IMR-90 (cell line): ENCODE measurements around the gene PNPLA1. TPM values are rescaled to one million over a fixed set of nuclear protein-coding genes. Genes with fewer than 3 reads are reported as not detected.

ENCODE experiments used
- ATAC-seq: fragments of 200-7000 bp; cut with Tn5 transposase; 2 replicates; pipeline ENCODE4 v1.9.1; 2020; ENCODE audit warnings: low read depth, mild to moderate bottlenecking, moderate library complexity
- BruUV-seq: library from RNA; stranded (reverse); fragments of 400-500 nt; replicated peaks from 2 replicates; lab custom pipeline; 2021; lab: Mats Ljungman, UMichigan
- CTCF ChIA-PET: fragments of 300-600 bp; formaldehyde crosslinking; extraction: SDS; loops from one replicate; lab custom pipeline; 2021; ENCODE audit warnings: antibody characterized with exemption; lab: Yijun Ruan, JAX
- POLR2A ChIA-PET: fragments of 300-600 bp; sonication (Branson Sonifier 250); formaldehyde crosslinking; loops from one replicate; lab custom pipeline; 2022; ENCODE audit warnings: antibody characterized with exemption; ENCODE audit not compliant: unreplicated experiment; lab: Charles Lee
- DNase-seq: peaks from one replicate; pipeline ENCODE4 v3.0.0; 2013
- H2AFZ ChIP-seq: replicated peaks from 2 replicates; pipeline ENCODE3; 2013; ENCODE audit warnings: low read length, mild to moderate bottlenecking; ENCODE audit not compliant: poor library complexity
- H2AK5ac ChIP-seq: 2 replicates; pipeline ENCODE4 v1.6.1; 2013; ENCODE audit warnings: low read depth, low read length, inconsistent platforms
- H2AK9ac ChIP-seq: replicated peaks from 2 replicates; pipeline ENCODE3; 2013; ENCODE audit warnings: mild to moderate bottlenecking, low read depth, low read length, moderate library complexity; ENCODE audit not compliant: poor library complexity
- H2BK120ac ChIP-seq: 2 replicates; pipeline ENCODE4 v1.6.1; 2013; ENCODE audit warnings: low read depth, low read length, inconsistent platforms
- H2BK15ac ChIP-seq: 3 replicates; pipeline ENCODE4 v1.6.1; 2013; ENCODE audit warnings: low read depth, low read length, inconsistent platforms
- H2BK20ac ChIP-seq: 2 replicates; pipeline ENCODE4 v1.6.1; 2013; ENCODE audit warnings: low read depth, mild to moderate bottlenecking, inconsistent platforms, low read length, moderate library complexity
- H2BK5ac ChIP-seq: 2 replicates; pipeline ENCODE4 v1.6.1; 2013; ENCODE audit warnings: mild to moderate bottlenecking, low read depth, low read length, inconsistent platforms; ENCODE audit not compliant: poor library complexity, severe bottlenecking
- H3K14ac ChIP-seq: replicated peaks from 2 replicates; pipeline ENCODE4 v1.6.1; 2013; ENCODE audit warnings: low read depth, low read length, inconsistent platforms
- H3K18ac ChIP-seq: 2 replicates; pipeline ENCODE4 v1.6.1; 2013; ENCODE audit warnings: low read depth, low read length, control low read depth
- H3K23ac ChIP-seq: 2 replicates; pipeline ENCODE4 v1.6.1; 2013; ENCODE audit warnings: low read depth, low read length, inconsistent platforms
- H3K27ac ChIP-seq: 2 replicates; pipeline ENCODE4 v1.5.1; 2013; ENCODE audit warnings: mild to moderate bottlenecking, control low read depth, low read length; ENCODE audit not compliant: insufficient read depth
- H3K27me3 ChIP-seq: 2 replicates; pipeline ENCODE4 v1.6.1; 2013; ENCODE audit warnings: low read length; ENCODE audit not compliant: control insufficient read depth, insufficient read depth
- H3K36me3 ChIP-seq: 2 replicates; pipeline ENCODE4 v1.6.1; 2013; ENCODE audit warnings: low read length, mixed read lengths; ENCODE audit not compliant: control insufficient read depth, insufficient read depth
- H3K4ac ChIP-seq: 2 replicates; pipeline ENCODE4 v1.6.1; 2013; ENCODE audit warnings: low read depth, low read length, inconsistent platforms
- H3K4me1 ChIP-seq: 2 replicates; pipeline ENCODE4 v1.6.1; 2013; ENCODE audit warnings: low read length, mixed read lengths; ENCODE audit not compliant: control insufficient read depth, insufficient read depth
- H3K4me2 ChIP-seq: 2 replicates; pipeline ENCODE4 v1.6.1; 2013; ENCODE audit warnings: low read depth, mild to moderate bottlenecking, control low read depth, low read length, moderate library complexity
- H3K4me3 ChIP-seq: 2 replicates; pipeline ENCODE4 v1.5.1; 2013; ENCODE audit warnings: low read depth, mild to moderate bottlenecking, control low read depth, low read length, moderate library complexity; ENCODE audit not compliant: insufficient read depth
- H3K56ac ChIP-seq: 2 replicates; pipeline ENCODE4 v1.6.1; 2013; ENCODE audit warnings: low read length, inconsistent platforms; ENCODE audit not compliant: insufficient read depth; ENCODE audit errors: extremely low read depth
- H3K79me1 ChIP-seq, 2 experiments: 2 replicates each; pipeline ENCODE4 v1.6.1; 2013; ENCODE audit warnings: low read length in 2 of 2, inconsistent platforms in 1 of 2, low read depth in 1 of 2
- H3K9ac ChIP-seq: 2 replicates; pipeline ENCODE4 v1.6.1; 2013; ENCODE audit warnings: low read depth, low read length, control low read depth
- H3K9me1 ChIP-seq: 2 replicates; pipeline ENCODE4 v1.6.1; 2013; ENCODE audit warnings: low read length, inconsistent platforms; ENCODE audit not compliant: insufficient read depth
- H3K9me3 ChIP-seq: 2 replicates; pipeline ENCODE4 v1.6.1; 2013; ENCODE audit warnings: low read length; ENCODE audit not compliant: control insufficient read depth, insufficient read depth
- H4K20me1 ChIP-seq: 2 replicates; pipeline ENCODE4 v1.6.1; 2013; ENCODE audit warnings: low read length, inconsistent platforms; ENCODE audit not compliant: insufficient read depth
- H4K5ac ChIP-seq: 2 replicates; pipeline ENCODE4 v1.6.1; 2013; ENCODE audit warnings: mild to moderate bottlenecking, low read depth, low read length, control low read depth
- H4K8ac ChIP-seq, 2 experiments: 2 replicates each; pipeline ENCODE4 v1.6.1; 2013; ENCODE audit warnings: low read depth in 2 of 2, low read length in 2 of 2, control low read depth in 1 of 2, inconsistent platforms in 1 of 2
- H4K91ac ChIP-seq: 2 replicates; pipeline ENCODE4 v1.6.1; 2013; ENCODE audit warnings: low read depth, low read length, inconsistent platforms; ENCODE audit not compliant: insufficient read depth
- BHLHE40 ChIP-seq: fragments of 150-350 bp; IDR thresholded peaks from 2 replicates; pipeline ENCODE4 v1.6.1; 2016; ENCODE audit warnings: mild to moderate bottlenecking, low read depth, low read length
- CEBPB ChIP-seq: IDR thresholded peaks from 2 replicates; pipeline ENCODE4 v1.6.1; 2012; ENCODE audit warnings: low read depth, low read length, improper control_type of control experiment
- CHD1 ChIP-seq: IDR thresholded peaks from 2 replicates; pipeline ENCODE4 v1.6.1; 2012; ENCODE audit warnings: low read depth, low read length, improper control_type of control experiment
- FOS ChIP-seq: fragments of 150-350 bp; IDR thresholded peaks from 2 replicates; pipeline ENCODE4 v1.6.1; 2016; ENCODE audit warnings: low read depth, low read length
- MAFK ChIP-seq: IDR thresholded peaks from 2 replicates; pipeline ENCODE4 v1.6.1; 2012; ENCODE audit warnings: low read depth, low read length, improper control_type of control experiment
- MAZ ChIP-seq: IDR thresholded peaks from 2 replicates; pipeline ENCODE4 v1.6.1; 2012; ENCODE audit warnings: low read depth, mild to moderate bottlenecking, low read length, improper control_type of control experiment, moderate library complexity, borderline replicate concordance
- MXI1 ChIP-seq: IDR thresholded peaks from 2 replicates; pipeline ENCODE4 v1.6.1; 2012; ENCODE audit warnings: low read depth, mild to moderate bottlenecking, low read length, moderate library complexity, borderline replicate concordance
- NFE2L2 ChIP-seq: fragments of 150-350 bp; IDR thresholded peaks from 2 replicates; pipeline ENCODE4 v1.6.1; 2016; ENCODE audit warnings: low read depth, mild to moderate bottlenecking, low read length
- POLR2A ChIP-seq: IDR thresholded peaks from 2 replicates; pipeline ENCODE4 v1.6.1; 2012; ENCODE audit warnings: mild to moderate bottlenecking, low read depth, low read length
- RAD21 ChIP-seq: IDR thresholded peaks from 2 replicates; pipeline ENCODE4 v1.6.1; 2012; ENCODE audit warnings: low read length, improper control_type of control experiment
- RCOR1 ChIP-seq: IDR thresholded peaks from 2 replicates; pipeline ENCODE4 v1.6.1; 2012; ENCODE audit warnings: mild to moderate bottlenecking, low read length, improper control_type of control experiment; ENCODE audit not compliant: insufficient replicate concordance
- RFX5 ChIP-seq: IDR thresholded peaks from 2 replicates; pipeline ENCODE4 v1.8.0; 2012; ENCODE audit warnings: low read depth, mild to moderate bottlenecking, low read length, moderate library complexity
- SMC3 ChIP-seq: fragments of 150-350 bp; IDR thresholded peaks from 2 replicates; pipeline ENCODE4 v1.6.1; 2016; ENCODE audit warnings: low read depth, mild to moderate bottlenecking, antibody characterized with exemption, low read length, moderate library complexity
- WGBS, 2 experiments: methylation state at CpG; one replicate each; pipeline versions ENCODE4 v1.1.5 to v1.1.7; 2013; ENCODE audit warnings: missing lambda C conversion rate in 2 of 2; ENCODE audit not compliant: insufficient read length in 1 of 2; ENCODE audit errors: extremely low coverage in 2 of 2; 5-methylcytosine and 5-hydroxymethylcytosine counted together
- dilution Hi-C: fragments of 300-500 bp; cut with HindIII; formaldehyde crosslinking; loops from one replicate; pipeline ENCODE4 v1.14.3; 2018; ENCODE audit warnings: low sequenced_read_pairs; ENCODE audit not compliant: unreplicated experiment
- in situ Hi-C: fragments of 300-500 bp; cut with MboI; formaldehyde crosslinking; loops from 3 replicates; pipeline ENCODE4 v1.14.3; 2019; ENCODE audit warnings: low sequenced_read_pairs, inconsistent platforms, mixed read lengths
- intact Hi-C: fragments of 100-400 bp; cut with micrococcal nuclease; formaldehyde crosslinking; loops from 2 replicates; pipeline ENCODE4 v1.10.0; 2022
- polyA plus RNA-seq, 3 experiments: library from polyadenylated mRNA; depleted of rRNA; stranded (reverse); fragments of >200 nt; gene quantifications; 2 replicates each; pipeline ENCODE4 v1.2.3, GENCODE V29; 2012; ENCODE audit warnings: low replicate concordance in 1 of 3
- total RNA-seq: library from RNA; depleted of rRNA; stranded (reverse); fragments of >200 nt; gene quantifications from 2 replicates; pipeline ENCODE4 v1.2.3, GENCODE V29; 2012
- TF ChIP-seq, protein P1 (sequence below): fragments of 150-350 bp; IDR thresholded peaks from 2 replicates; pipeline ENCODE4 v1.6.1; 2017; ENCODE audit warnings: mild to moderate bottlenecking, antibody characterized with exemption, low read length, low read depth
- TF ChIP-seq, protein P2 (sequence below): fragments of 150-350 bp; IDR thresholded peaks from 2 replicates; pipeline ENCODE4 v1.6.1; 2016; ENCODE audit warnings: low read depth, mild to moderate bottlenecking, low read length, moderate library complexity, borderline replicate concordance
- TF ChIP-seq, protein P3 (sequence below): conservative IDR thresholded peaks from 2 replicates; pipeline ENCODE4 v1.5.1; 2012; ENCODE audit warnings: mild to moderate bottlenecking, low read depth, low read length, improper control_type of control experiment

The PNPLA1 gene
- total and polyA plus RNA-seq, 2 of the 4 experiments (the other 2 are of a cell fraction), result not detected

DNA sequence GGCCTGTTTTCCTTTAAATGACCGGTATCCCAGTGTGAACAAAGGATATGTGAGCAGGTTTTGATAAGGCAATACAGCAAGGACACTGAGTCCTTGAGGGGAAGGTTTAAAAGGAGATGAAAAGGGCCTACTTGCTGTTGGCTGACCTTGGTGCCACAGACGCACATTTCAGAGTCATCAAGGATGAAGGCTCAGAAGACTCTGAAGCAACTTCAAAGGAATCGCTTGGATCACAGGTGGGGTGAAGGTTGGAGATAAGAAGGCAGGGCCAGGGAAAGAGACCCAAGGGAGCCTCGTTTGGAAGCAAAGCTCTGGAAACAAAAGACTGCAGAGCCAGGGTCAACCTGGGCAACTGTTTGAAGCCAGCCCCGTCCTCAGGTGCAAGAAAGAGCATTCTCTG, 30.1 kb upstream of the PNPLA1 start:
- intact Hi-C loops (no loop called here), in situ Hi-C loops (no loop called here), dilution Hi-C loops (no loop called here)
- H2BK20ac ChIP-seq, result no peak overlapping the region
- H3K9me3 ChIP-seq, result no peaks in the 10 kb centered on the region
- no peak overlapping the region for H3K23ac ChIP-seq
- no peak overlapping the region for H2BK5ac ChIP-seq
- H3K14ac ChIP-seq, result no peak overlapping the region
- 56% methylated on average over 4 of the region's 5 CpGs; no CpG with 5 or more reads in 1 of the 2 experiments for WGBS, 2 experiments
- no peak for ATAC-seq
- H3K4me3 ChIP-seq, result no peak overlapping the region
- H3K18ac ChIP-seq, result no peak overlapping the region
- no peak overlapping the region for H2AK5ac ChIP-seq
- H3K4me2 ChIP-seq, result no peak overlapping the region
- TF ChIP-seq RAD21 (no peak), RFX5 (no peak), SMC3 (no peak), MXI1 (no peak), POLR2A (no peak), MAZ (no peak), NFE2L2 (no peak), RCOR1 (no peak), FOS (no peak), CHD1 (no peak), BHLHE40 (no peak), CEBPB (no peak), MAFK (no peak)
- TF ChIP-seq, protein P1, sequence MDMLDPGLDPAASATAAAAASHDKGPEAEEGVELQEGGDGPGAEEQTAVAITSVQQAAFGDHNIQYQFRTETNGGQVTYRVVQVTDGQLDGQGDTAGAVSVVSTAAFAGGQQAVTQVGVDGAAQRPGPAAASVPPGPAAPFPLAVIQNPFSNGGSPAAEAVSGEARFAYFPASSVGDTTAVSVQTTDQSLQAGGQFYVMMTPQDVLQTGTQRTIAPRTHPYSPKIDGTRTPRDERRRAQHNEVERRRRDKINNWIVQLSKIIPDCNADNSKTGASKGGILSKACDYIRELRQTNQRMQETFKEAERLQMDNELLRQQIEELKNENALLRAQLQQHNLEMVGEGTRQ, result no peak
- TF ChIP-seq, protein P2, sequence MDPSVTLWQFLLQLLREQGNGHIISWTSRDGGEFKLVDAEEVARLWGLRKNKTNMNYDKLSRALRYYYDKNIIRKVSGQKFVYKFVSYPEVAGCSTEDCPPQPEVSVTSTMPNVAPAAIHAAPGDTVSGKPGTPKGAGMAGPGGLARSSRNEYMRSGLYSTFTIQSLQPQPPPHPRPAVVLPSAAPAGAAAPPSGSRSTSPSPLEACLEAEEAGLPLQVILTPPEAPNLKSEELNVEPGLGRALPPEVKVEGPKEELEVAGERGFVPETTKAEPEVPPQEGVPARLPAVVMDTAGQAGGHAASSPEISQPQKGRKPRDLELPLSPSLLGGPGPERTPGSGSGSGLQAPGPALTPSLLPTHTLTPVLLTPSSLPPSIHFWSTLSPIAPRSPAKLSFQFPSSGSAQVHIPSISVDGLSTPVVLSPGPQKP, result no peak
- TF ChIP-seq, protein P3, sequence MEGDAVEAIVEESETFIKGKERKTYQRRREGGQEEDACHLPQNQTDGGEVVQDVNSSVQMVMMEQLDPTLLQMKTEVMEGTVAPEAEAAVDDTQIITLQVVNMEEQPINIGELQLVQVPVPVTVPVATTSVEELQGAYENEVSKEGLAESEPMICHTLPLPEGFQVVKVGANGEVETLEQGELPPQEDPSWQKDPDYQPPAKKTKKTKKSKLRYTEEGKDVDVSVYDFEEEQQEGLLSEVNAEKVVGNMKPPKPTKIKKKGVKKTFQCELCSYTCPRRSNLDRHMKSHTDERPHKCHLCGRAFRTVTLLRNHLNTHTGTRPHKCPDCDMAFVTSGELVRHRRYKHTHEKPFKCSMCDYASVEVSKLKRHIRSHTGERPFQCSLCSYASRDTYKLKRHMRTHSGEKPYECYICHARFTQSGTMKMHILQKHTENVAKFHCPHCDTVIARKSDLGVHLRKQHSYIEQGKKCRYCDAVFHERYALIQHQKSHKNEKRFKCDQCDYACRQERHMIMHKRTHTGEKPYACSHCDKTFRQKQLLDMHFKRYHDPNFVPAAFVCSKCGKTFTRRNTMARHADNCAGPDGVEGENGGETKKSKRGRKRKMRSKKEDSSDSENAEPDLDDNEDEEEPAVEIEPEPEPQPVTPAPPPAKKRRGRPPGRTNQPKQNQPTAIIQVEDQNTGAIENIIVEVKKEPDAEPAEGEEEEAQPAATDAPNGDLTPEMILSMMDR, result no peak
- 0 out of 2 replicates have a peak, but pooled peaks cover 4% of the 10 kb centered on the region for H3K9me1 ChIP-seq
- no peaks in the 10 kb centered on the region for H3K36me3 ChIP-seq
- no peaks in the 10 kb centered on the region for H3K27me3 ChIP-seq
- no peak overlapping the region for H4K5ac ChIP-seq
- H2BK120ac ChIP-seq, result no peak overlapping the region
- no peak overlapping the region for H4K91ac ChIP-seq
- no peak overlapping the region for H4K8ac ChIP-seq
- no peak overlapping the region for H3K56ac ChIP-seq
- CTCF ChIA-PET, result no interaction called here
- no peak overlapping the region for H2BK15ac ChIP-seq
- H2AK9ac ChIP-seq, result no peak overlapping the region
- no peaks in the 10 kb centered on the region for H3K79me1 ChIP-seq
- DNase-seq, result no peak
- no peak overlapping the region for H3K4ac ChIP-seq
- BruUV-seq, result no TSS peak
- H3K9ac ChIP-seq, result no peak overlapping the region
- no peak overlapping the region for H3K27ac ChIP-seq
- H2AFZ ChIP-seq, result no peak overlapping the region
- POLR2A ChIA-PET, result no interaction called here
- H3K4me1 ChIP-seq, result peaks cover 2% of the 10 kb centered on the region
- H4K20me1 ChIP-seq, result no peaks in the 10 kb centered on the region
